SK-N-SH (cell line): ENCODE results near the gene PEPD. TPM values are rescaled to one million over a fixed set of nuclear protein-coding genes. Genes with fewer than 3 reads are reported as not detected.

ENCODE experiments used
- CTCF ChIA-PET: fragments of 300-600, 350-600 bp; formaldehyde crosslinking; extraction: SDS; loops from one replicate; lab custom pipeline; 2021; lab: Yijun Ruan, JAX
- POLR2A ChIA-PET: fragments of 350-600 bp; sonication (Branson Sonifier 250); formaldehyde crosslinking; extraction: SDS; loops from one replicate; lab custom pipeline; 2020; ENCODE audit warnings: antibody characterized with exemption, inconsistent platforms; lab: Yijun Ruan, JAX
- DNase-seq: peaks from one replicate; pipeline ENCODE4 v3.0.0; 2012
- H2AFZ ChIP-seq: fragments of 200-600 bp; sonication (generic); 2 replicates; pipeline ENCODE4 v1.8.1; 2016; ENCODE audit warnings: antibody characterized with exemption, mild to moderate bottlenecking, low read depth
- H3F3A ChIP-seq: fragments of 200-600 bp; sonication (generic); replicated peaks from 2 replicates; pipeline ENCODE3; 2016; ENCODE audit warnings: antibody characterized with exemption, mild to moderate bottlenecking; ENCODE audit not compliant: insufficient read depth
- H3K27ac ChIP-seq, 2 experiments: fragments of 200-500 bp in 1 of 2; fragments of 200-600 bp in 1 of 2; sonication (Bioruptor generic) in 1 of 2; sonication (generic), shearing (Covaris generic) in 1 of 2; 2 replicates each; pipeline versions ENCODE4 v1.5.1 to v1.6.1; 2014 to 2016; ENCODE audit warnings: low read depth in 2 of 2, inconsistent platforms in 1 of 2, low read length in 1 of 2, mild to moderate bottlenecking in 1 of 2, mixed read lengths in 1 of 2
- H3K27me3 ChIP-seq: fragments of 200-600 bp; sonication (generic), shearing (Covaris generic); 2 replicates; pipeline ENCODE4 v1.6.1; 2016; ENCODE audit warnings: mixed run types; ENCODE audit not compliant: insufficient read depth
- H3K36me3 ChIP-seq, 2 experiments: fragments of 200-500 bp in 1 of 2; fragments of 200-600 bp in 1 of 2; sonication (Bioruptor generic) in 1 of 2; sonication (generic) in 1 of 2; replicated peaks in 1 of 2; 2 replicates each; pipeline versions ENCODE3 to v1.5.1; 2014 to 2016; ENCODE audit warnings: low read length in 1 of 2, mild to moderate bottlenecking in 1 of 2; ENCODE audit not compliant: insufficient read depth in 2 of 2, control insufficient read depth in 1 of 2
- H3K4me1 ChIP-seq, 2 experiments: fragments of 200-500 bp in 1 of 2; fragments of 200-600 bp in 1 of 2; sonication (Bioruptor generic) in 1 of 2; sonication (generic), shearing (Covaris generic) in 1 of 2; 2 replicates each; pipeline versions ENCODE4 v1.5.1 to v1.6.1; 2014 to 2016; ENCODE audit warnings: low read depth in 1 of 2, low read length in 1 of 2, mixed run types in 1 of 2; ENCODE audit not compliant: insufficient read depth in 2 of 2, control insufficient read depth in 1 of 2
- H3K4me2 ChIP-seq: fragments of 200-600 bp; sonication (generic), shearing (Covaris generic); 2 replicates; pipeline ENCODE4 v1.6.1; 2017; ENCODE audit warnings: mixed run types
- H3K4me3 ChIP-seq, 2 experiments: fragments of 200-500 bp in 1 of 2; fragments of 200-600 bp in 1 of 2; sonication (Bioruptor generic) in 1 of 2; sonication (generic), shearing (Covaris generic) in 1 of 2; 2 replicates each; pipeline versions ENCODE4 v1.5.1 to v1.8.1; 2014 to 2016; ENCODE audit warnings: low read depth in 2 of 2, inconsistent platforms in 1 of 2, low read length in 1 of 2, mild to moderate bottlenecking in 1 of 2, mixed read lengths in 1 of 2, moderate library complexity in 1 of 2
- H3K79me2 ChIP-seq: fragments of 200-600 bp; sonication (generic); 2 replicates; pipeline ENCODE4 v1.8.1; 2017; ENCODE audit warnings: mild to moderate bottlenecking; ENCODE audit not compliant: insufficient read depth
- H3K9ac ChIP-seq: fragments of 200-600 bp; sonication (generic); 2 replicates; pipeline ENCODE4 v1.6.1; 2017; ENCODE audit warnings: mixed run types
- H3K9me2 ChIP-seq: fragments of 200-600 bp; sonication (generic); 2 replicates; pipeline ENCODE4 v1.6.1; 2017; ENCODE audit warnings: mixed run types
- H3K9me3 ChIP-seq: fragments of 200-600 bp; sonication (generic); 2 replicates; pipeline ENCODE4 v1.6.1; 2017; ENCODE audit warnings: mixed run types, mild to moderate bottlenecking, moderate library complexity
- H4K20me1 ChIP-seq: fragments of 200-600 bp; sonication (generic); 2 replicates; pipeline ENCODE4 v1.6.1; 2017; ENCODE audit warnings: mild to moderate bottlenecking, mixed run types; ENCODE audit not compliant: insufficient read depth
- ELF1 ChIP-seq: IDR thresholded peaks from 2 replicates; pipeline ENCODE4 v1.4.0; 2012
- EP300 ChIP-seq, 2 experiments: IDR thresholded peaks; 2 replicates each; pipeline versions ENCODE4 v1.4.0 to v1.6.1; 2012; ENCODE audit warnings: borderline replicate concordance in 1 of 2, low read depth in 1 of 2, low read length in 1 of 2
- FOSL2 ChIP-seq: IDR thresholded peaks from 2 replicates; pipeline ENCODE4 v1.4.0; 2012; ENCODE audit warnings: low read depth, mild to moderate bottlenecking, moderate library complexity, borderline replicate concordance
- GABPA ChIP-seq: IDR thresholded peaks from 2 replicates; pipeline ENCODE4 v1.4.0; 2012; ENCODE audit warnings: low read depth, mild to moderate bottlenecking
- GATA2 ChIP-seq: sonication (generic); formaldehyde crosslinking; IDR thresholded peaks from 2 replicates; pipeline ENCODE4 v1.5.0; 2020; ENCODE audit warnings: mild to moderate bottlenecking, missing genetic modification reagents
- JUND ChIP-seq: IDR thresholded peaks from 2 replicates; pipeline ENCODE4 v1.4.0; 2012
- MAX ChIP-seq: IDR thresholded peaks from 2 replicates; pipeline ENCODE4 v1.4.0; 2012; ENCODE audit warnings: low read depth
- MEF2A ChIP-seq: IDR thresholded peaks from 2 replicates; pipeline ENCODE4 v1.4.0; 2012; ENCODE audit warnings: low read depth, borderline replicate concordance
- NRF1 ChIP-seq: IDR thresholded peaks from 2 replicates; pipeline ENCODE4 v1.6.1; 2012; ENCODE audit warnings: low read depth, mild to moderate bottlenecking, low read length
- POLR2AphosphoS5 ChIP-seq: IDR thresholded peaks from 2 replicates; pipeline ENCODE4 v1.6.1; 2012; ENCODE audit warnings: low read depth, low read length
- REST ChIP-seq: IDR thresholded peaks from 2 replicates; pipeline ENCODE4 v1.6.1; 2012; ENCODE audit warnings: mild to moderate bottlenecking, low read depth, low read length, moderate library complexity
- RFX5 ChIP-seq: IDR thresholded peaks from 2 replicates; pipeline ENCODE4 v1.6.1; 2012; ENCODE audit warnings: mild to moderate bottlenecking, improper control_type of control experiment, low read length
- RXRA ChIP-seq: IDR thresholded peaks from 2 replicates; pipeline ENCODE4 v1.4.0; 2012; ENCODE audit warnings: low read depth, mild to moderate bottlenecking, borderline replicate concordance
- SIN3A ChIP-seq: IDR thresholded peaks from 2 replicates; pipeline ENCODE4 v1.6.1; 2012; ENCODE audit warnings: low read depth, mild to moderate bottlenecking, low read length, moderate library complexity, borderline replicate concordance
- SMC3 ChIP-seq: IDR thresholded peaks from 2 replicates; pipeline ENCODE4 v1.6.1; 2012; ENCODE audit warnings: low read depth, low read length, improper control_type of control experiment
- YY1 ChIP-seq: IDR thresholded peaks from 2 replicates; pipeline ENCODE4 v1.4.0; 2012; ENCODE audit warnings: low read depth, mild to moderate bottlenecking
- ZBTB33 ChIP-seq: IDR thresholded peaks from 2 replicates; pipeline ENCODE4 v1.4.0; 2012; ENCODE audit warnings: low read depth, borderline replicate concordance
- WGBS: methylation state at CpG from one replicate; pipeline ENCODE4 v1.1.6; 2017; ENCODE audit warnings: low lambda C conversion rate; 5-methylcytosine and 5-hydroxymethylcytosine counted together
- polyA plus RNA-seq, 3 experiments: library from polyadenylated mRNA; depleted of rRNA; stranded (reverse); fragments of >200 nt; gene quantifications; 2 replicates each; pipeline ENCODE4 v1.2.3, GENCODE V29; 2012

PEPD gene
- polyA plus RNA-seq, 1 of the 3 experiments (the other 2 are of a cell fraction): 88.9 TPM

GRCh38 chr19:33357556-33357955 is 164.0 kb downstream of the PEPD start:
- H4K20me1 ChIP-seq: no peaks in the 10 kb centered on the region
- H3K27me3 ChIP-seq: no peaks in the 10 kb centered on the region; the same call in 1 of the 2 replicates
- H3K36me3 ChIP-seq: no peaks in the 10 kb centered on the region
- H3F3A ChIP-seq: no peaks in the 10 kb centered on the region
- H3K9ac ChIP-seq: no peak overlapping the region
- H3K27ac ChIP-seq: no peak overlapping the region
- POLR2A ChIA-PET: no interaction called here
- H3K79me2 ChIP-seq: no peaks in the 10 kb centered on the region
- DNase-seq: no peak
- CTCF ChIA-PET: interaction anchor here (0.8 to 1.6 kb wide), 5 partner anchors 8 to 122 kb away, joined by 3 to 5 read pairs (median 4); no protein-coding TSS in a partner anchor
- TF ChIP-seq SIN3A (no peak), SMC3 (no peak), FOSL2 (no peak), RFX5 (no peak), POLR2AphosphoS5 (no peak), YY1 (no peak), JUND (no peak), EP300 (IDR thresholded peaks at IDR 0.05; ENCODE audit: borderline replicate concordance in 1 of 2, low read depth in 1 of 2, low read length in 1 of 2) (no peak), RXRA (no peak), ELF1 (no peak), REST (no peak), ZBTB33 (no peak), NRF1 (no peak), GABPA (no peak), MAX (no peak), GATA2 (CRISPR knock-in tag) (no peak), MEF2A (no peak)
- H3K4me1 ChIP-seq: no peaks in the 10 kb centered on the region
- H3K9me3 ChIP-seq: no peaks in the 10 kb centered on the region
- H3K4me2 ChIP-seq: no peak overlapping the region
- H2AFZ ChIP-seq: no peak overlapping the region
- H3K4me3 ChIP-seq: no peak overlapping the region
- no peaks in the 10 kb centered on the region for H3K9me2 ChIP-seq
- 0% methylated on average over 1 of the region's 1 CpG for WGBS
